Testis (tissue), 2 donors: Measurements from ENCODE around the gene COLEC11.

Experiments
- POLR2A ChIP-seq: fragments of 450-650 bp; IDR thresholded peaks from one replicate; pipeline ENCODE4 v1.6.1; 2017; ENCODE audit warnings: antibody characterized with exemption, mild to moderate bottlenecking, moderate library complexity
- TF ChIP-seq, protein P1 (sequence below), 3 experiments: fragments of 450-650 bp in 2 of 3; fragments of 200-600 bp in 1 of 3; sonication (generic) in 1 of 3; IDR thresholded peaks; one replicate each; pipeline ENCODE4 v1.5.1; 2016 to 2019; ENCODE audit warnings: antibody characterized with exemption in 3 of 3, mild to moderate bottlenecking in 2 of 3, moderate library complexity in 1 of 3

DNA sequence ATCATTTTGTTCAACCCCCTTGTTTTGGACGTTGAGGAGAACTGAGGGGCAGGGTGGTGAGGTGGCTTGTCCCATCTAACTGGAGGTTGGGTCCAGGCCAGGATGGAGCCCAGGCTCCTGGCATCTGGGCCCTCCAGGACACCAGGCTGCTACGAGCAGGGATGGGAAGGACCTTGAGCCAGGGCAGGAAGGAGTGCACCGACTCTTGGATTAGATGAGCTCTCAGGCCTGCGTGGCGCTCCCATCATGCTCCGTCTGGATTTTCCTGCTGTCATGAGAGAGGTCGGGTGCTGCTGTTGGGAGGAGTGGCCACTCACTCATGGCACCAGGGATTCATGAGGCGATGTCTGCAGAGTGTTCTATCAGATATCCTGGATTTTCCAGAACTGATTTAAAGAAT lies 44.7 kb downstream of the COLEC11 start:
- TF ChIP-seq, protein P1, sequence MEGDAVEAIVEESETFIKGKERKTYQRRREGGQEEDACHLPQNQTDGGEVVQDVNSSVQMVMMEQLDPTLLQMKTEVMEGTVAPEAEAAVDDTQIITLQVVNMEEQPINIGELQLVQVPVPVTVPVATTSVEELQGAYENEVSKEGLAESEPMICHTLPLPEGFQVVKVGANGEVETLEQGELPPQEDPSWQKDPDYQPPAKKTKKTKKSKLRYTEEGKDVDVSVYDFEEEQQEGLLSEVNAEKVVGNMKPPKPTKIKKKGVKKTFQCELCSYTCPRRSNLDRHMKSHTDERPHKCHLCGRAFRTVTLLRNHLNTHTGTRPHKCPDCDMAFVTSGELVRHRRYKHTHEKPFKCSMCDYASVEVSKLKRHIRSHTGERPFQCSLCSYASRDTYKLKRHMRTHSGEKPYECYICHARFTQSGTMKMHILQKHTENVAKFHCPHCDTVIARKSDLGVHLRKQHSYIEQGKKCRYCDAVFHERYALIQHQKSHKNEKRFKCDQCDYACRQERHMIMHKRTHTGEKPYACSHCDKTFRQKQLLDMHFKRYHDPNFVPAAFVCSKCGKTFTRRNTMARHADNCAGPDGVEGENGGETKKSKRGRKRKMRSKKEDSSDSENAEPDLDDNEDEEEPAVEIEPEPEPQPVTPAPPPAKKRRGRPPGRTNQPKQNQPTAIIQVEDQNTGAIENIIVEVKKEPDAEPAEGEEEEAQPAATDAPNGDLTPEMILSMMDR (IDR thresholded peaks at IDR 0.05) = no peak
- no peak for TF ChIP-seq POLR2A
